ENCODE results near the gene LRRN3. TPM values are rescaled to one million over a fixed set of nuclear protein-coding genes. Genes with fewer than 3 reads are reported as not detected.

Gene LRRN3
- total and polyA plus RNA-seq, 2 of the 4 experiments (the other 2 are of a cell fraction) = 6.9 to 15.2 TPM

DNA sequence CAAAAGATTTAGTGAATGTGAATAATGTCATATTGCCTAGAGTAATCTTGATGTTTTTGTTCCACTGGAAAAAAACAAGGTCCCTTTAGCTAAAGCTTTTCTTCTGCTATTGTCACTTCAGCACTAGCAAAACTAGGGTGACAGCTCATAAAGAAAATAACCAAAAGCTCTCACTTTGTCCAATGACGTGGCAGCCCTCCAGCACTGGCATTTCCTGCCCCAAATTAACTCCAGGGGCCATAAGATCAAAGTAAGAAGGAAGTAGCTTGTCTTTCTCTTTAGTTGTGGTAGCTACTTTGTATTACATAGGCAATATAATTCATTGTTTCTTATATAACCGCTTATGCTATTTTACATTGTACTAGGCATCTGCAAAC is 47.3 kb downstream of the LRRN3 start:
- Histone ChIP-seq H4K5ac (ENCODE audit: low read depth, low read length) (peak overlapping the region; percentile 26; the same call in 1 of the 2 replicates), H3K18ac (ENCODE audit: low read depth, low read length) (no peak overlapping the region), H2AFZ (replicated peaks; ENCODE audit: low read length, poor library complexity) (no peak overlapping the region), H3K4me3 (ENCODE audit: insufficient read depth, low read depth, low read length) (no peak overlapping the region), H3K4ac (ENCODE audit: low read depth, low read length) (peak overlapping the region; percentile 44; the same call in 1 of the 2 replicates), H2AK5ac (ENCODE audit: low read depth, low read length) (no peak overlapping the region), H3K14ac (replicated peaks; ENCODE audit: low read depth, low read length) (no peak overlapping the region), H2AK9ac (replicated peaks; ENCODE audit: low read depth, low read length, poor library complexity) (no peak overlapping the region), H3K4me1 (ENCODE audit: control insufficient read depth, insufficient read depth, low read length) (peaks cover 2% of the 10 kb centered on the region), H2BK120ac (ENCODE audit: low read depth, low read length) (peak overlapping the region; percentile 66; the same call in 1 of the 2 replicates), H4K20me1 (ENCODE audit: insufficient read depth, low read length) (no peaks in the 10 kb centered on the region), H2BK15ac (ENCODE audit: low read depth, low read length) (no peak overlapping the region), H3K9ac (ENCODE audit: low read depth, low read length) (no peak overlapping the region), H3K56ac (ENCODE audit: extremely low read depth, insufficient read depth, low read length) (no peak overlapping the region), H3K27me3 (ENCODE audit: control insufficient read depth, insufficient read depth, low read length) (no peaks in the 10 kb centered on the region), H3K79me1 (ENCODE audit: low read depth in 1 of 2, low read length in 2 of 2) (no peaks in the 10 kb centered on the region; a peak in 1 of 4 replicates), H3K9me3 (ENCODE audit: control insufficient read depth, insufficient read depth, low read length) (no peaks in the 10 kb centered on the region), H4K8ac (ENCODE audit: low read depth in 2 of 2, low read length in 2 of 2) (peak overlapping the region in 1 of 2 experiments; percentile 68; a peak in 2 of 4 replicates), H3K27ac (ENCODE audit: insufficient read depth, low read length) (no peak overlapping the region; the same call in 1 of the 2 replicates), H2BK5ac (ENCODE audit: low read depth, low read length, poor library complexity, severe bottlenecking) (peak overlapping the region; percentile 55), H3K23ac (ENCODE audit: low read depth, low read length) (no peak overlapping the region), H3K9me1 (ENCODE audit: insufficient read depth, low read length) (no peaks in the 10 kb centered on the region), H3K4me2 (ENCODE audit: low read depth, low read length) (peak overlapping the region; percentile 3; the same call in 1 of the 2 replicates), H2BK20ac (ENCODE audit: low read depth, low read length) (no peak overlapping the region), H3K36me3 (ENCODE audit: control insufficient read depth, insufficient read depth, low read length) (no peaks in the 10 kb centered on the region), H4K91ac (ENCODE audit: insufficient read depth, low read depth, low read length) (no peak overlapping the region)
- ChIA-PET POLR2A (ENCODE audit: unreplicated experiment) (no interaction called here), CTCF (no interaction called here)
- ATAC-seq (ENCODE audit: low read depth) (peak; percentile 48), DNase-seq (peak; percentile 57)
- BruUV-seq (replicated peaks) = no TSS peak
- intact Hi-C loops (cut with micrococcal nuclease) = no loop called here
- in situ Hi-C loops (cut with MboI; ENCODE audit: low sequenced_read_pairs) = no loop called here
- no CpG with 5 or more reads among the region's 2 CpGs for WGBS, 2 experiments (ENCODE audit: extremely low coverage in 2 of 2, insufficient read length in 1 of 2)
- TF ChIP-seq, protein P1, sequence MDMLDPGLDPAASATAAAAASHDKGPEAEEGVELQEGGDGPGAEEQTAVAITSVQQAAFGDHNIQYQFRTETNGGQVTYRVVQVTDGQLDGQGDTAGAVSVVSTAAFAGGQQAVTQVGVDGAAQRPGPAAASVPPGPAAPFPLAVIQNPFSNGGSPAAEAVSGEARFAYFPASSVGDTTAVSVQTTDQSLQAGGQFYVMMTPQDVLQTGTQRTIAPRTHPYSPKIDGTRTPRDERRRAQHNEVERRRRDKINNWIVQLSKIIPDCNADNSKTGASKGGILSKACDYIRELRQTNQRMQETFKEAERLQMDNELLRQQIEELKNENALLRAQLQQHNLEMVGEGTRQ (IDR thresholded peaks at IDR 0.05; ENCODE audit: low read depth, low read length) = no peak
- TF ChIP-seq, protein P2, sequence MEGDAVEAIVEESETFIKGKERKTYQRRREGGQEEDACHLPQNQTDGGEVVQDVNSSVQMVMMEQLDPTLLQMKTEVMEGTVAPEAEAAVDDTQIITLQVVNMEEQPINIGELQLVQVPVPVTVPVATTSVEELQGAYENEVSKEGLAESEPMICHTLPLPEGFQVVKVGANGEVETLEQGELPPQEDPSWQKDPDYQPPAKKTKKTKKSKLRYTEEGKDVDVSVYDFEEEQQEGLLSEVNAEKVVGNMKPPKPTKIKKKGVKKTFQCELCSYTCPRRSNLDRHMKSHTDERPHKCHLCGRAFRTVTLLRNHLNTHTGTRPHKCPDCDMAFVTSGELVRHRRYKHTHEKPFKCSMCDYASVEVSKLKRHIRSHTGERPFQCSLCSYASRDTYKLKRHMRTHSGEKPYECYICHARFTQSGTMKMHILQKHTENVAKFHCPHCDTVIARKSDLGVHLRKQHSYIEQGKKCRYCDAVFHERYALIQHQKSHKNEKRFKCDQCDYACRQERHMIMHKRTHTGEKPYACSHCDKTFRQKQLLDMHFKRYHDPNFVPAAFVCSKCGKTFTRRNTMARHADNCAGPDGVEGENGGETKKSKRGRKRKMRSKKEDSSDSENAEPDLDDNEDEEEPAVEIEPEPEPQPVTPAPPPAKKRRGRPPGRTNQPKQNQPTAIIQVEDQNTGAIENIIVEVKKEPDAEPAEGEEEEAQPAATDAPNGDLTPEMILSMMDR (conservative IDR thresholded peaks at IDR 0.05; ENCODE audit: low read depth, low read length) = no peak
- TF ChIP-seq CHD1 (IDR thresholded peaks at IDR 0.05; ENCODE audit: low read depth, low read length) (no peak), MAZ (IDR thresholded peaks at IDR 0.05; ENCODE audit: borderline replicate concordance, low read depth, low read length) (no peak)
- dilution Hi-C loops (cut with HindIII; ENCODE audit: low sequenced_read_pairs, unreplicated experiment) = no loop called here
